Measurements from ENCODE around the gene NUP210.

The NUP210 gene

DNA sequence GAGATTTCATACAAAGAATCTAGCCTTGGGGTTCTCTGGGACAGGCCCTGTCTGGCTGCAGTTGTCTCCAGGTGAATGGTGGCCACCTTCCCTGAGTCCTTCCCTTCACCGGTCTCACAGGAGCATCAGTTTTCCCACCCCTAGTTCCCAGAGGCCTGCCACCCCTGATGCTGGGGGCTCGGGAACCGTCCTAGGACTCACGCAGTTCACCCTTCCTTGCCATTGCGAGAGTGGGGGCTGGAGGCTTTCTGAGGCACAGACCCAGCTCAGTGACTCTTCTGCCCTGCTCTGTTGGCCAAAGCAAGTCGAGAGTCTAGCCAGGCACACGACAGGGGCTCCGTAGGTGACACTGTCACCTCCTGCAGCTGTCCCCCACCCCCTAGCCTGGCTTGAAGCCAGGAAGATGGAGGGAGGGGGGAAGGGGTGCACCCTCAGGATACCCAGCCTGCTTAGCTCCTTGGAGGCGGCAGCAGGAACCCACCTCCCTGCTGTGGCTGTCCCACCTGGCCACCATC is 130.3 kb downstream of the NUP210 start:
- DNase-seq (ENCODE audit: low read depth in 3 of 3), result no peak

DNA sequence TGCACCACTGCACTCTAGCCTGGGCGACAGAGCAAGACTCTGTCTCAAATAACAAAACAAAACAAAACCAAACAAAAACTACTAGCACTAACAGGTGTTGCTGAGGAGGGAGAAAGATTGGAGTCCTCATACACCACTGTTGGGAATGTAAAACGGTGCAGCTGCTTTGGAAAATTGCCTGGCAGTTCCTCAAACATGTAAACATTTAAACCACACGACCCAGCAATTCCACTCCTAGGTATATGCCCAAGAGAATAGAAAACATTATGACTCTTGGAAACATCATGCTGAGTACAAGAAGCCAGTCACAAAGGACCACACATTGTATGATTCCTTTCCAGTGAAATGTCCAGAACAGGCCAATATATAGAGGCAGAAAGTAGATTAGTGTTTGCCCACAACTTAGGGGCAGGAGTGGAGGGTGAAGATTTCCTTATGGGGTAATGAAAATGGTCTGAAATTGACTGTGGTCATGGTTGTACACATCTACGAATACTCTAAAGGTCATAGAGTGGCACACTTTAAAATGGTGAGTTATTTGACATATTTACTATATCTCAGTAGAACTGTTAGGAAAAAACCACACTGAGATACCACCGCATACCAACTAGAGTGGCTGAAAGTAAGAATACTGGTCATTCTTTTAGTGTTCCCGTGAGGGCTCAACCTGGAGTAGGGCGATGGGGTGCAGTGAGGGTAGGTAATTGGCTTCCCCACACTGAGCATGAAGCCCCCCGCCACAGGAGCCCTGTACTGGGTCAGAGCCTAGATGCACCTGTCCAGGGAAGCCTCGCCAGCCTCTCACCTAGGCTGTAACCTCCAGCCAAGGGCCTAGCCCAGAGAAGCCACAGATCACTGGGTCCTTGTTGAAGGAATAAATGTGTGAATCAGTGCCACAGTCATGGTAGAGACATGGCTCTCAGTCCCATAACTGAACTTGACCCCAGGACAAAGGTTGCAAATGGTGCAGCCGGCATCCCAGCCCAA is 131.1 kb downstream of the NUP210 start:
- no peak for DNase-seq (ENCODE audit: low read depth in 3 of 3)

DNA sequence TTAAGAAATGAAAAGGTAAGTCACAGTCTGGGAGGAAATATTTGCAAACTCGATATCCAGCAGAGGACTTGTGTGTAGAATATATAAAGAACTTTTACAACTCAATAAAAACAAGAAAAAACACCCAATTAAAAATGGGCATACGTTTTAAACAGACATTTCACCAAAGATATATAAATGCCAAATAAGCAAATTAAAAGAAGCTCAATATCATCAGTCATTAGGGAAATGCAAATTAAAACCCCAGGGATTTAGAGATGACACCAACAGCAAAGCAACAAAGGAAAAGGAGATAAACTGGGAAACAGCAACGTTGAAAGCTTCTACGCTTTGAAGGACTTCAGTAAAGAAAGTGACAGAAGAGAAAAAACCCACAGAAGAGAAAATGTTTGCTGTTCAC is 132.3 kb downstream of the NUP210 start:
- no peak for DNase-seq (ENCODE audit: low read depth in 3 of 3)

DNA sequence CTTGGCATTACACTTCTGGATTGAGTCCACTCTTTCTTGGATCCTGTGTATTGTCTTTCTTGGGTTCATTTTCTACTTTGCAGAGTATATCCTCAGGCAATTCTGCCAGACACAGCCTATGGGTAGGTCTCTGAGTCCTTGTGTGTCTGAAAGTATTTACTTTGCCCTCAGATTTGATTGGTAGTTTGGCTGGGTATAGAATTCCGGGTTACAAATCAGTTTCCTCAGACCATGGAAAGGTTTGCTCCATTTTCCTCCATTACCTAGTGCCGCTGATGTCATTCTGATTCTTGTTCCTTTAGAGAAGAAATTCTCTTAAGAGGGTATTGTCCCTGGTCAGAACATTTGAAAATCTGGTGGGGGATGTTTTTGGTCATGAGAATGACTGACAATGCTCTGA is 133.2 kb downstream of the NUP210 start:
- no peak for DNase-seq (ENCODE audit: low read depth in 3 of 3)

DNA sequence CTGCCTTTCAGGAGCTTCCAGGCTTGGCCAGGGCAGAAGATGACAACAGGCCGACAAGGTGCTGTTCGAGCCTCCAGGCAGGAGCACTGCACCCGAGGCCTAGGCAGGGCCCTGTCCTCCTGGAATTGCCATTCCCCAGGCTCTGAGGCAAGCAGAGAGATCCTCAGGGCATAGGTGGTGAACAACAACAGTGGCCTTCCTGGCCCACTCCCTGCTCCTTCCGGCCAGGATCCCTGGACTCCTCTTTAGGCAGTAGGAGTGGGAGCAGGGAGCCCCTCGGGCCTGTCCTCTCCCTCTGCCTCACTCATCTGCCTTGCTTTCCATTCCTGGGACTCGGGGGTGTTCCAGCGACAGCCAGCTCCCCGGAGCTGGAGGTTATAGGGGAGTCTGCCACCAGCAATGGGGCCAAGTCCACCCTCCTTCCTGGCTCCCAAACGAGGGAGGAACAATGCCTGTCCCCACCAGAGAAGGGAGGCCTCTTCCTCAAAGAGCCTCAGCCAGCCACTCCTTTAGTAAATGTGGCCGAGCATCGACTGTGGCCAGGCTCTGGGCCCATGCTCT is 135.0 kb downstream of the NUP210 start:
- DNase-seq (ENCODE audit: low read depth in 3 of 3), result no peak

DNA sequence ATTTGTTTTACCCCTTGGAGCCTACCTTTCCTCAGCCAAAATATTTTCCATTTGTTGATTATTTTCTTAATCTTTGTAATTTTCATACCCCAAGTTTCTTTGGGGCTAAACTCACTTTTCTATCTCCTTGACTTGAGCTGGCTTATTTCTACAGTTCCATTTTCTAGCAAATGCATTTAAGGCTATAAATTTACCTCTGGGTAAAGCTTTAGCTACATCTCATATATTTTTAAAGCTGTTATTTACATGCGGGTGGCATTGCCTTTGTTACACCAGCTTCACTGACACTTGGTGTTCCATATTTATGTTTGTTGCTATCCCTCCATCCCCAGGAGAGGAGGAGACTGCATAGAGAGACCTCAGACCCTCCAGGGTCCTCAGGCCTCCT is 136.3 kb downstream of the NUP210 start:
- no peak for DNase-seq (ENCODE audit: low read depth in 3 of 3)

DNA sequence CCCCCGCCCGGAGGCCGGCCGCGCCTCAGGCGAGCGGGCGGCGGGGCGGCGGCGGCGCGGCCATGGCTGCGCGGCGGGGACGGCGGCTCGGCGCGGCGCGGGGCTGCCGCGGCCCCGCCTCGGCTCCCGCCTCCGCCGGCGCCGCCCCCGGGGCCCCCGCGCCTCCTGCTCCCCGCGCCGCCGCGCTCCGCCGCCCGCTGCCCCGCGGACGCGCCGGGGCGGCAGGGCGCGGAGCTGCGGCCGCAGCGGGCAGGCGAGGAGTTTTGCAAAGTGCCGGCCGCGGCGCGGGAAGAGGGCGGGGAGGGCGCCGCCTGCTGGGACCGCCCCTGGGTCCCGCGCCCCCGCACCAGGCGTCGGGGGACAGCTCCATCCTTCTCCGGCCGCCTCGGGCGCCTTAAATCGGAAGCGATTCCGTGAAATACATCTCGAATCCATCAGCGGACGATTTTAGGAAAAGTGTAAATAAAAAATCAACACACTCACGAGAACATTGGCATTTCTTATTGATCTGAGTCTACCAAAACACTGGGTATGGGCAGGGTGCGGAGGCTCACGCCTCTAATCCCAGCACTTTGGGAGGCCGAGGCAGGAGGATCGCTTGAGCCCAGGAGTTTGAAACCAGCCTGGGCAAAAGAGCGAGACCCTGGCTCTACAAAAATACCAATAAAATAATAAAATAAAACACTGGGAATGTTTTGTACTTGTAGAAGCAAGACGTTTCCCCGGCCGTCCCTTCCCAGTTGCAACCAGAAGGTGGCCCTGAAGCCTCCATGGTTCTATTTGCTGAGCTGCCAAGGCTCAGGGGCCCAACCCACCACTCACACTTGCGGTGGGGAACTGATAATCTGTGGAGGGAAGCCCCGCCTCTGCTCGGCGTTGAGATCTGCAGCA is 136.9 kb downstream of the NUP210 start:
- DNase-seq (ENCODE audit: low read depth in 3 of 3), result no peak

DNA sequence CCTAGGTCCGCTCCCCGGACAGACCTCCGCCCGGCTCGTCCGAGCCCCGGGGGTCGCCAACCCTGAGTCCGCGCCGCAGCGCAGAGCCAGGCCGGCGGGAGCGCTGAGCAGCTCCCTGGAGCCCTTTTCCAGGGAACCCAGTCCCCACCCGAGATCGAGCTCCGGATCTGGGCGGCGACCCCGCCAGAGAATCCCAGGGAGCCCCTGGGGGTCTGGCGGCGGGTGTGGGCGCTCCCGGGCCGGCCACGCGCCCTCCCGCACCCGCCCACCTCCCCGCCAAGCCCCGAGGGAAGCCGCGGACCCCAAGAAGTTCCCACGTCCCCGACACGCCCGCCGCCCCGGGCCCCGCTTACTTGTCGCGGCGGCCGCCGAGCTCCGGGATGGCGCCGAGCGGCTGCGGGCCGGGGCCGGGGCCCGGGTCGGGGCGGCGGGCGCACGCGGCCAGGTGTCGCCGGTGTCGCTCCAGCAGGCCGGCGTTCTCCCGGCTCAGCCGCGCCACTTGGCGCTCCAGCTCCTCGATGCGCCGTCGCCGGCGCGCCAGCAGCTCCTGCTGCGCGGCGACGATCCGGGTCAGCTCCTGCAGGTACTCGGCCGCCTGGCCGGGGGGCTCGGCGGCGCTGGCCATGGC is 137.7 kb downstream of the NUP210 start:
- DNase-seq (ENCODE audit: low read depth in 3 of 3), result no peak

DNA sequence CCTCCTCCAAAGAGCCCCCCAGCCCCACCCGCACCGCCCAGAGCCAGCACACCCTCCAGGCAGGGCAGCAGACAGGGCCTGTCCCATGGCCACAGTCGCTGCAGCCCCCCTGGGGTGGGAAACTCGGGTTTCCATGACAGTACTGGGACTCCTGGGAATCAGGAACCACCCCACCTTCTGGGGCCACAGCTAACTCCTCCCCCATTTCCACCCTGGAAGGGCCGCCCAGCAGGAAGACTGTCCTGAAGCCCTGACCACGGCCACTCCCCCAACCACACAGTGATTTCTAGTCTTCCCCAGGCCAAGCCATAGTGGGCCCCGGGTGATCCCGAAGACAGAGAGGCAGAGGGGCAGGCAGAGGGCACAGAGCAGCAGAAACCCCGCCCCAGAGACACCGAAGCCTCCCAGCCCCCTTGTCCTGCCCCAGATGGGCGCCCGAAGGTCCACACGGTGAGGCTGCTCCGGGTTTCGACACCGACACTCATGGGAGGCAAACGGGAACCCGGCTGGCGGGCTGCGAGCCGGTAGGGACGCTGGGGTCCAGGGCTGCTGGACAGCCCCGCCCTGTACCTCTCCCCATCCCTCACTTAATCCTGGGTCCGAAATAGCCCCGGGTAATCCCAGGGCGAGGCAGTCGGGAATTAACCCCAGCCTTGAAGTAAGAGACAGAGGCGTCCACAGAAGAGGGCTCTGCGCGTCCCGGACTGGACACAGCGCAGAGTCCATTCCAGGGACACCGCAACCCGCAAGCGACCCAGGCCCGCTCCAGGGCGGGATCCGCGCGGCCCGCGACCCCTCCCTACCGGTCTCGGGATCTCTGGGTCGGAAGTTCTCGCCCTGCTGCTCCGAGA is 138.4 kb downstream of the NUP210 start:
- DNase-seq (ENCODE audit: low read depth in 3 of 3), result no peak

DNA sequence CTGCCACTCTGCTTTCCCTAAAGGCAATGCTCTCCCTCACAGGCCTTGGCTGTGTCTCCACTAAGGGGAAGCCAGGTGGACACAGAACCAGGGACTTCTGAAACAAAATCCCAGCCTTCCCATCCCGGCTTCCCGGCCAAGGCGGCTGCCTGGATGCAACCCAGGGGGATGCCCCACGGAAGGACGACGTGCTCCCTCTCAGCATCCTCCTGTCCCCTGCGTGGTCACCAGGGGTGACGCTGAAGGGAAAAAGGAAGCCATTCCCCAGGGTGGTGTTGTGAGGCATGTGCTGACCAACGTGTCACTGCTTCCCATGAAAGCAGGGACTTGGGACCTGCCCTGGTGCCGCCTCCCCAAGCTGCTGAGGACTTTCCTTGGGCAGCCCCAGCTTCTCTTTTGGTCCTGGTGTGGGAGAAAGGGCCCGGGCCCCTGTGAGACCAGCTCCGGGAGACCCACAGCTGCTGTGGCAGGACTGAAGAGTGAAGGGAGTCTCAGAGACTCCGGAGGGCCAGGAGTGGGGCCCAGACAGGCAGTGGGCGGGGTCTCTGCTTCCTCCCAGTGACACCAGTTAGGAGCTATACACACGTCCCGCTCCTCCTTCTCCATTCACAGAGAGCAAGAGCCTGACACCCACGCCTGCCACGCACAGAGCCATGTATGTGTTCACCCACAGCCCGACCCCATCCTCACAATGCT is 139.2 kb downstream of the NUP210 start:
- no peak for DNase-seq (ENCODE audit: low read depth in 3 of 3)

DNA sequence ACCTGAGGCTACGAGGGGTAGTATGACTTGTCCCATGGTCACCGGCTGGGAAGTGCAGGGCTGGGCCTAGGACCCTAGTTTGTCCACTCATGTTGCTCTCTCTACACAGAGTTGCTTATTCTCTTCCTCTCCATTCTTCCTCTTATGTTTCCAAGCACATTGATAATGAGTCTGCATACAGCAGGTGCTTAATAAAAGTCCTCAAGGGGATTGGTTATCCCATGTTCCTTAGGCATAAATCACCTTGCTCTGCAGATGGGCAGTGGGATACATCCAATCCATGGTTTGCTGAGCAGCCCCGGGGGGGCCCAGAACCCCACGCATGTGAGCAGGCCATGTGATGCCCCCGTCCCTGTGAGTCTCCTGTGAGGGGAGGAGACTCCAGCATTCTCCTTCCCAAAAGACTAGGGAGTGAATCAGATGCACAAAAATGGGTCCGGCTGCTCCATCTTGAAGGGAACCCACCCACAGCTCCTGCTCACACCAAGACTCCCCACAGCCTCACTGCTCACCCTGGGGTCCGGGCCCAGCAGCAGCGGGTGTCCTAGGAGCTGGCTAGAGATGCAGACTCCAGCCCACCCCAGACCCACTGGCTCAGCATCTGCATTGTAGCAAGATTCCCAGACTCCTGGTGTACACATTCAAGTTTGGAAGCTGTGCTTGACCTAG is 139.9 kb downstream of the NUP210 start:
- DNase-seq (ENCODE audit: low read depth in 3 of 3), result no peak

DNA sequence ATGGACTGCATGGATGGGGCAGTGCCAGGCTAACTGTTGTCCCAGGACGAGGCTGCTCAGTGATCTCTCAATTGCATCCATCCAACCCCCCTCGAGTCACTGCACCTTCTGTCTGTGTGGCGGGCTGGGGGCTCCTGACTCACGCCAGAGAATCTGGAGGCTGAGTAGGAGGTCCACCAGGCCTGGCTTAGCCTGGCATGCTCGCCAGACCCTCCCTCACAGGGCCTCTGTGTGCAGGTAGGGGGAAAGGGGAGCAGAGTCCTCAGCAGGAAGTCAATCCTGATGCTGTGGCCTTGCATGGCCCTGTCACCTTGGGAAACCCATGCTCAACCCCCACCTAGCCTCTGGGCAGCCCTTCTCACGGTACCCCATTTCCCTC is 140.6 kb downstream of the NUP210 start:
- no peak for DNase-seq (ENCODE audit: low read depth in 3 of 3)

DNA sequence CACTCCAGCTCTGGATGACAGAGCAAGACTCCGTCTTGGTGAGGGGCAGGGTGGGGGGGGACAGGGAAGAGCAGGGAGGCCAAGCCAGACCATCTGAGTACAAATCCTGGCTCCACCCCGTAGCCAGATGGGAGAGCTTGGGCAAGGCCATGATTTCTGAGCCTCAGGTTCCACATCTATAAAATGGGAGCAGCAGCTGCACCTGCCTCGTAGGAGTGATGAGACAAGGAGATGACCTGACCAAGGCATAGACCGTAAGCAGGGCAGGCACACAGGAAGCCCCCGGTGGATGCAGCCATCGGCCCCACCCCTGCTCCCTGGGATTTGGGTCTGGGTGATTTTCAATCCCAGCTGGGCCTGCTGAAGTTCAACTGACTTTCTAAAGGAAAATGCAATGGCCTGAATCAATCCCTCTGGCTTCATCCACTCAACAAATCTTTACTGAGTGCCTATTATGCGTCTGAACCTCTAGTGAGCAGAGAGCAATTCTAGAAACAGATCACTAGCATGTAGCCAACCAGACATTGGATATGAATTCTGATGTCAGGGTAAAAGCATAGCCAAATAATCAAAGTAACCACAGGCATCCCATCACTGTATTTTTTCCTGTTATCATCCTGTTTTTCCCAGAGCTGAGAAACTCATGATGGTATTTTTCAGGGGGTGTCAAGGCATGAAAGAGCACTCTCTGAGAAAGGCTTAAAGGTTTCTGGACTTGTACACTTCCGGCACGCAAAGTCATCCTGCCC is 141.2 kb downstream of the NUP210 start:
- DNase-seq (ENCODE audit: low read depth in 3 of 3), result no peak

DNA sequence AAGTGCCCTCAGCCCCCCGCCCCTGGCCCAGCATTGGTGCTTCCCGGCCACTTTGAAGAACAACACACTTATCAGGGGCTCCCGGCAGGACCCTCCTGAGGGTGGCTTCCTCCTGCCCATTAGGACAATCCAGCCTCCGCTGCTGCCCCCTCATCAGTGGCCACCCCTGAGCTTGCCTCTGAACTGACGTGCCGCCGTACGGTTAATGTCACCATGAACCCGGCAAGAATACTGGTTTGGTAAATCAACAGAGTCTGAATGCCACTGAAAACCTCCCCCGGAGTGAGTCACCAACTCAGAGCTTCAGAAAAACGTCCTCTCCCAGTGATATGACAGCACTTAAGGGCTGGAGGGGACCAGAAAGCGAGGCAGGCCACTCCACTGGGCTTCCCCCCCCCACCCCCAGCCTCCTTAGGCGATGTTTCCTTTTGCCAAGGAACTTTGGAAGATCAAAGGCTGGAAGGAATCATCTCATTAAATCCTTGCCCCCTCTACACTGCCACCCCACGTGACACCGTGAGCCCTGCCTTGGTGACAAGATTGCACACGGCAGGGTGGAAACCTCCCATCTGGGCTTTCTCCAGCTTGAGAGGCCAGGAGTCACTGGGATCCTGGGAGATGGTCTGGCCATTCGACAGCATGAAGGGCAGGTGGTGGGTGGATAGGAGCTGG is 142.1 kb downstream of the NUP210 start:
- DNase-seq (ENCODE audit: low read depth in 3 of 3), result no peak

DNA sequence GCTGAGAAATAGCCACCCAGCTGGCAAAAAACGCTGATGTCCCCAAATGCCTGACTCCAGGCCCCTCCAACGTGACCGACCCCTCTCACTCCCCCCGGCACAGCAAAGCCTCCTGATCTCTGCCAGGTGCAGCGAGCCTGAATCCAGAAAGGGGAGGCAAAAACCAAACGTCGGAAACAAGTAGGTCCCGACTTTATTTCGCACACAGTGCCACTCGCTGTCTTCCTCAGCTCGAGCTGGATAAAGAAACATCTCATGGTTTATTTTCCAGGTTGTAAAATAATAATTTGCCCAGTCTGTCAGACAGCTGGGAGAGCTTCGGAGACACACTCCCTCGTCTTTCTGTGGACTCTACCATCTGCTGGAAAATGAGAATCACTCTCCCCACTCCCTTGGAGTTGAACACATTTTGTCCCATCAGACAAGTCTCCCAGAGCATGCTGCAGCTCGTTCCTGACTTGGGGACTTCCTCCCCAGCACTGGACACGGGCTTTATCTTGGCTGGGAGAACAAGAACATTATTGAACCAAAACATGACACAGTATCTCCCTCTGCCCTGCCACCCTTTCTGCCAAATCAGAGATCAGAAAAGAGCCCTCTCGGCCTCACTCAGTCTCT is 142.8 kb downstream of the NUP210 start:
- DNase-seq (ENCODE audit: low read depth in 3 of 3), result no peak

DNA sequence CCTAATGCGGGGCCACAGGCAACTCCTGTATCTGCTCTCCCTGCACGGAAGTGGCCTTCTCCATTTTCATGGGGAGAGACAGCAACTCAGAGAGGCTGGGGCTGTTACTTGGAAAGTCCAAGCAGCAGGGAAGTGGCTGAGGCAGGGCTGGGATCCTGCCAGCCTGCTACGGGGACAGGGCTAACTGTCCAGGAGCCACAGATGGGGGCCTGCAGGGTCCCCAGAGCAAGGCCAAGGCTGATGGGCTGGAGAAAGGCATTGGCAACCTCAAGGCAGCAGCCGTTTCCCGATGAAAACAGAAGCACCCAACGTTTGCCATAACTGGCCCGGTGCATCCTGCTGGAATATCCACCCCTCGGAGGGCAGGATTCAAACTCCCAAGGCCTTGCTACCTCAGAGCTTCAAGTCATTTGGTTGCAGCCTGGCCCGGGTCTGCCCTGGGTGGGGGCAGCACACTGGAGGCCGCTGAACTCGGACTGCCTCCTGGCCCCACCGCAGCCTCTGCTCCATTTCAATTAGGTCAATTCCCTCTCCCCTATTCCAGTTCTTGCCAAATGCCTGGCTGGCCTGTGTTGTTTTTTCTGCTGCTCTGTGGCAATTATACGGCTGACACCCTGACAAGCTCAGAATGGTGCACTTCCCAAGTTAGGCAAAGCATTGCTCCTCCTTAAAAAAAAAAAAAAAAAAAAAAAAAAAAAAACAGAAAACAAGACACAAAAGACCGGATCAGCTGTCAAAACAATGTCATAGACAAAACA is 143.5 kb downstream of the NUP210 start:
- DNase-seq (ENCODE audit: low read depth in 3 of 3), result no peak

DNA sequence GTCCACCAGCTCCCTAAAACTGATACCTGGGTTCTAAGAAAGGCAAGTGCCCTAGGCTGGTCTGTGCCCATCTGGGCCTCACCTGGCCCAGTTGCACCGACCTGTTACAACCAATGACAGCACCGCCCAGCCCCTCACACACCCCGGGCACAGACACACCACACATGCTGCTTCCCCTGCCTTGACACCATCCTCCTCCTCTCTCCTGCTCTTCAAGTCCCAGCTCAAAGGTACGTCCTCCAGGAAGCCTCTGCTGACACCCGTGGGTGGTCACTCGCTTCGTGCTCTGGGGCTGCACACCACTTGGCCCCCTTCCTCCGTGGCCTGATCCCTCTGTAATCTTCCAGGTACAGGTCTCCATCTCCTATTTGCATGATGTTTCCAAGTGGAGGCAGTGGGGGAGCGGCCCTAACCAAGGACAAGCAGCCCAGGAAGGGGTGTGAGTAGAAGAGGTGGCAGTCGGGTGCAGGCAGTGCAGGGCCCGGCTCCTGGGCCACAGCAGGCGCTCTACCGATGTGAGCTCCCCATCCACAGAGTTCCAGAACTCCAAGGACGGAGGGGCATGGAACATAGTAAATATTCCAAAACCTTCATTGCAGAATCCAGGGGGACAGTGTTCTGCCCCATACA is 144.6 kb downstream of the NUP210 start:
- no peak for DNase-seq (ENCODE audit: low read depth in 3 of 3)
